HEK293 (cell line): Measurements from ENCODE around the gene ILKAP.
A peak's percentile ranks its signal among the peaks of the same experiment; 100 is the strongest.

Experiments
- CTCF ChIA-PET: fragments of 350-600 bp; formaldehyde crosslinking; extraction: SDS; loops from one replicate; lab custom pipeline; 2021; ENCODE audit warnings: antibody characterized with exemption; lab: Yijun Ruan, JAX
- POLR2A ChIA-PET: fragments of 300-600 bp; formaldehyde crosslinking; extraction: SDS; loops from one replicate; lab custom pipeline; 2020; ENCODE audit warnings: antibody characterized with exemption, inconsistent platforms; lab: Yijun Ruan, JAX
- H3K27ac ChIP-seq: fragments of 200-500 bp; sonication (Bioruptor generic); 2 replicates; pipeline ENCODE4 v1.5.1; 2014; ENCODE audit warnings: low read depth, low read length, control low read depth, inconsistent platforms; ENCODE audit errors: extremely low read depth
- H3K36me3 ChIP-seq, 2 experiments: fragments of 200-500 bp in 1 of 2; sonication (Bioruptor generic) in 1 of 2; 1 replicate in 1 of 2; 2 replicates in 1 of 2; pipeline ENCODE4 v1.5.1; 2014 to 2017; ENCODE audit warnings: inconsistent platforms in 2 of 2, low read length in 2 of 2; ENCODE audit not compliant: control insufficient read depth in 2 of 2, insufficient read depth in 1 of 2
- H3K4me1 ChIP-seq: fragments of 200-500 bp; sonication (Bioruptor generic); 2 replicates; pipeline ENCODE4 v1.5.1; 2014; ENCODE audit warnings: mild to moderate bottlenecking, low read length, inconsistent platforms; ENCODE audit not compliant: control insufficient read depth, insufficient read depth
- H3K4me3 ChIP-seq: 2 replicates; pipeline ENCODE4 v1.5.1; 2011; ENCODE audit warnings: low read depth, mild to moderate bottlenecking, control low read depth, low read length, moderate library complexity
- H3K9me3 ChIP-seq: fragments of 200-500 bp; sonication (Bioruptor generic); 2 replicates; pipeline ENCODE4 v1.5.1; 2014; ENCODE audit warnings: low read depth, low read length, inconsistent platforms; ENCODE audit not compliant: control insufficient read depth, insufficient read depth
- EGR2 ChIP-seq: fragments of 450-650 bp; formaldehyde crosslinking; IDR thresholded peaks from 2 replicates; pipeline ENCODE4 v1.5.1; 2016; ENCODE audit warnings: low read depth, missing biosample characterization, missing genetic modification characterization
- KLF8 ChIP-seq: fragments of 450-650 bp; formaldehyde crosslinking; IDR thresholded peaks from 2 replicates; pipeline ENCODE4 v1.5.1; 2016; ENCODE audit warnings: missing biosample characterization, missing genetic modification characterization
- OVOL3 ChIP-seq: fragments of 450-650 bp; formaldehyde crosslinking; IDR thresholded peaks from 2 replicates; pipeline ENCODE4 v1.5.1; 2016; ENCODE audit warnings: missing biosample characterization, missing genetic modification characterization
- SP2 ChIP-seq: fragments of 450-650 bp; formaldehyde crosslinking; IDR thresholded peaks from 2 replicates; pipeline ENCODE4 v1.5.1; 2016; ENCODE audit warnings: missing biosample characterization, missing genetic modification characterization
- WT1 ChIP-seq: fragments of 450-650 bp; formaldehyde crosslinking; IDR thresholded peaks from 2 replicates; pipeline ENCODE4 v1.5.1; 2016; ENCODE audit warnings: missing biosample characterization, missing genetic modification characterization
- ZBTB17 ChIP-seq: fragments of 450-650 bp; formaldehyde crosslinking; IDR thresholded peaks from 2 replicates; pipeline ENCODE4 v1.5.1; 2016; ENCODE audit warnings: missing biosample characterization, missing genetic modification characterization
- ZBTB48 ChIP-seq: fragments of 450-650 bp; formaldehyde crosslinking; IDR thresholded peaks from 2 replicates; pipeline ENCODE4 v1.5.1; 2016; ENCODE audit warnings: missing biosample characterization, missing genetic modification characterization
- ZEB2 ChIP-seq: fragments of 450-650 bp; formaldehyde crosslinking; IDR thresholded peaks from 2 replicates; pipeline ENCODE4 v1.5.1; 2016; ENCODE audit warnings: missing biosample characterization, missing genetic modification characterization
- ZNF174 ChIP-seq: fragments of 450-650 bp; formaldehyde crosslinking; IDR thresholded peaks from 2 replicates; pipeline ENCODE4 v1.5.0; 2017; ENCODE audit warnings: missing biosample characterization, mild to moderate bottlenecking, missing genetic modification characterization
- ZNF23 ChIP-seq: fragments of 450-650 bp; formaldehyde crosslinking; IDR thresholded peaks from 2 replicates; pipeline ENCODE4 v1.5.1; 2016; ENCODE audit warnings: missing biosample characterization, missing genetic modification characterization, borderline replicate concordance
- ZNF341 ChIP-seq: fragments of 450-650 bp; formaldehyde crosslinking; IDR thresholded peaks from 2 replicates; pipeline ENCODE4; 2016; ENCODE audit warnings: low read depth, missing biosample characterization, missing genetic modification characterization
- ZNF416 ChIP-seq: fragments of 450-650 bp; formaldehyde crosslinking; IDR thresholded peaks from 2 replicates; pipeline ENCODE4 v1.5.1; 2016; ENCODE audit warnings: missing biosample characterization, missing genetic modification characterization
- ZNF600 ChIP-seq: fragments of 450-650 bp; formaldehyde crosslinking; IDR thresholded peaks from 2 replicates; pipeline ENCODE4 v1.5.1; 2016; ENCODE audit warnings: missing biosample characterization, missing genetic modification characterization
- ZNF610 ChIP-seq: fragments of 450-650 bp; formaldehyde crosslinking; IDR thresholded peaks from 2 replicates; pipeline ENCODE4 v1.5.1; 2016; ENCODE audit warnings: missing biosample characterization, missing genetic modification characterization, borderline replicate concordance
- ZNF629 ChIP-seq: fragments of 450-650 bp; formaldehyde crosslinking; IDR thresholded peaks from 2 replicates; pipeline ENCODE4 v1.5.1; 2017; ENCODE audit warnings: missing biosample characterization, missing genetic modification characterization
- ZNF654 ChIP-seq: fragments of 450-650 bp; formaldehyde crosslinking; IDR thresholded peaks from 2 replicates; pipeline ENCODE4 v1.5.1; 2016; ENCODE audit warnings: low read depth, missing biosample characterization, missing genetic modification characterization
- ZNF664 ChIP-seq: fragments of 450-650 bp; formaldehyde crosslinking; IDR thresholded peaks from 2 replicates; pipeline ENCODE4 v1.5.1; 2016; ENCODE audit warnings: missing biosample characterization, missing genetic modification characterization
- TF ChIP-seq, protein P1 (sequence below): fragments of 450-650 bp; IDR thresholded peaks from 2 replicates; pipeline ENCODE4 v1.5.1; 2018; ENCODE audit warnings: missing biosample characterization, mild to moderate bottlenecking, missing genetic modification characterization
- TF ChIP-seq, protein P2 (sequence below): fragments of 450-650 bp; formaldehyde crosslinking; IDR thresholded peaks from 2 replicates; pipeline ENCODE4 v1.5.1; 2016; ENCODE audit warnings: missing biosample characterization, missing genetic modification characterization
- TF ChIP-seq, protein P3 (sequence below): fragments of 450-650 bp; formaldehyde crosslinking; IDR thresholded peaks from 2 replicates; pipeline ENCODE4 v1.5.1; 2016; ENCODE audit warnings: missing biosample characterization, missing genetic modification characterization
- TF ChIP-seq, protein P4 (sequence below): fragments of 450-650 bp; formaldehyde crosslinking; IDR thresholded peaks from 2 replicates; pipeline ENCODE4 v1.5.1; 2016; ENCODE audit warnings: missing biosample characterization, missing genetic modification characterization
- TF ChIP-seq, protein P5 (sequence below): fragments of 450-650 bp; formaldehyde crosslinking; IDR thresholded peaks from 2 replicates; pipeline ENCODE4 v1.5.1; 2016; ENCODE audit warnings: missing biosample characterization, missing genetic modification characterization
- TF ChIP-seq, protein P6 (sequence below): fragments of 450-650 bp; formaldehyde crosslinking; conservative IDR thresholded peaks from 2 replicates; pipeline ENCODE4 v1.5.1; 2016; ENCODE audit warnings: low read depth, missing biosample characterization, missing genetic modification characterization
- TF ChIP-seq, protein P7 (sequence below): fragments of 450-650 bp; formaldehyde crosslinking; IDR thresholded peaks from 2 replicates; pipeline ENCODE4 v1.5.1; 2016; ENCODE audit warnings: missing biosample characterization, missing genetic modification characterization, borderline replicate concordance

The ILKAP gene

DNA sequence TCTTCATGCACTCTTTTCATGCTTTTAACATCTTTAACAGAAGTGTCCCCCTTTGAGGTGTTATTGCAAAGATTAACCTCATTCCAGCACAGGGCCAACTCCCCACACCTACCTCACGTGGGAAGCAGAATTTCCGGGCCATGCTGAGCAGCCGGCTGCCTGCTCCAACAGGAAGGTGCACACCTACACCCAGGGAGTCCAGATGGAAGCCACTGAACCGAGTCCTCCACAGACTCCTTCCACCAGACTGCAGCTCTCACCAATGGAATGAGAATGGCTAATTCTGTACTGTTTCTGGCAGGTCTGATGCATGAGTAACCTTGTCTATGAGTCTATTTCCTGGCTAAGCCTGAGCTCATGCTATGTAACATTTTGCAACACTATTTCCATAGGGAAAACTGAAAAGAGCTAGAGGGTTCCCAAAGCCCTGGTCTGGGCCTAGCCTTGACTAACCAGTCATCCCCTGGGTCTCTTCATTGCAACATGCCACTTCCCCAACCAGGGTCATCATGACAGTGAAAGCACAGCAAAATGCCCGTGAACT lies 33.7 kb downstream of the ILKAP start (continued):
- TF ChIP-seq, protein P1, sequence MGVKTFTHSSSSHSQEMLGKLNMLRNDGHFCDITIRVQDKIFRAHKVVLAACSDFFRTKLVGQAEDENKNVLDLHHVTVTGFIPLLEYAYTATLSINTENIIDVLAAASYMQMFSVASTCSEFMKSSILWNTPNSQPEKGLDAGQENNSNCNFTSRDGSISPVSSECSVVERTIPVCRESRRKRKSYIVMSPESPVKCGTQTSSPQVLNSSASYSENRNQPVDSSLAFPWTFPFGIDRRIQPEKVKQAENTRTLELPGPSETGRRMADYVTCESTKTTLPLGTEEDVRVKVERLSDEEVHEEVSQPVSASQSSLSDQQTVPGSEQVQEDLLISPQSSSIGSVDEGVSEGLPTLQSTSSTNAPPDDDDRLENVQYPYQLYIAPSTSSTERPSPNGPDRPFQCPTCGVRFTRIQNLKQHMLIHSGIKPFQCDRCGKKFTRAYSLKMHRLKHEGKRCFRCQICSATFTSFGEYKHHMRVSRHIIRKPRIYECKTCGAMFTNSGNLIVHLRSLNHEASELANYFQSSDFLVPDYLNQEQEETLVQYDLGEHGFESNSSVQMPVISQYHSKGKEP (tag by site-specific recombination), result peak; percentile 12; the same call in 1 of the 2 replicates
- 0 out of 2 replicates have a peak, but pooled peaks have one; percentile 42 for TF ChIP-seq ZEB2 (tag by site-specific recombination)
- TF ChIP-seq KLF8 (tag by site-specific recombination), result 0 out of 2 replicates have a peak, but pooled peaks have one; percentile 8
- no peak for TF ChIP-seq ZNF174 (tag by site-specific recombination)
- peak; percentile 68; the same call in 1 of the 2 replicates for TF ChIP-seq ZNF629 (tag by site-specific recombination)
- TF ChIP-seq, protein P2, sequence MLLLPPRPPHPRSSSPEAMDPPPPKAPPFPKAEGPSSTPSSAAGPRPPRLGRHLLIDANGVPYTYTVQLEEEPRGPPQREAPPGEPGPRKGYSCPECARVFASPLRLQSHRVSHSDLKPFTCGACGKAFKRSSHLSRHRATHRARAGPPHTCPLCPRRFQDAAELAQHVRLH, result peak; percentile 77; the same call in 1 of the 2 replicates
- no peak for TF ChIP-seq ZNF23 (tag by site-specific recombination)
- TF ChIP-seq SP2 (tag by site-specific recombination), result peak; percentile 28; the same call in 1 of the 2 replicates
- TF ChIP-seq WT1 (tag by site-specific recombination), result 0 out of 2 replicates have a peak, but pooled peaks have one; percentile 38
- peak; percentile 89 for TF ChIP-seq ZNF600 (tag by site-specific recombination)
- 0 out of 2 replicates have a peak, but pooled peaks have one; percentile 6 for TF ChIP-seq ZNF610
- TF ChIP-seq, protein P3, sequence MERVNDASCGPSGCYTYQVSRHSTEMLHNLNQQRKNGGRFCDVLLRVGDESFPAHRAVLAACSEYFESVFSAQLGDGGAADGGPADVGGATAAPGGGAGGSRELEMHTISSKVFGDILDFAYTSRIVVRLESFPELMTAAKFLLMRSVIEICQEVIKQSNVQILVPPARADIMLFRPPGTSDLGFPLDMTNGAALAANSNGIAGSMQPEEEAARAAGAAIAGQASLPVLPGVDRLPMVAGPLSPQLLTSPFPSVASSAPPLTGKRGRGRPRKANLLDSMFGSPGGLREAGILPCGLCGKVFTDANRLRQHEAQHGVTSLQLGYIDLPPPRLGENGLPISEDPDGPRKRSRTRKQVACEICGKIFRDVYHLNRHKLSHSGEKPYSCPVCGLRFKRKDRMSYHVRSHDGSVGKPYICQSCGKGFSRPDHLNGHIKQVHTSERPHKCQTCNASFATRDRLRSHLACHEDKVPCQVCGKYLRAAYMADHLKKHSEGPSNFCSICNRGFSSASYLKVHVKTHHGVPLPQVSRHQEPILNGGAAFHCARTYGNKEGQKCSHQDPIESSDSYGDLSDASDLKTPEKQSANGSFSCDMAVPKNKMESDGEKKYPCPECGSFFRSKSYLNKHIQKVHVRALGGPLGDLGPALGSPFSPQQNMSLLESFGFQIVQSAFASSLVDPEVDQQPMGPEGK, result peak; percentile 40; the same call in 1 of the 2 replicates
- TF ChIP-seq, protein P4, sequence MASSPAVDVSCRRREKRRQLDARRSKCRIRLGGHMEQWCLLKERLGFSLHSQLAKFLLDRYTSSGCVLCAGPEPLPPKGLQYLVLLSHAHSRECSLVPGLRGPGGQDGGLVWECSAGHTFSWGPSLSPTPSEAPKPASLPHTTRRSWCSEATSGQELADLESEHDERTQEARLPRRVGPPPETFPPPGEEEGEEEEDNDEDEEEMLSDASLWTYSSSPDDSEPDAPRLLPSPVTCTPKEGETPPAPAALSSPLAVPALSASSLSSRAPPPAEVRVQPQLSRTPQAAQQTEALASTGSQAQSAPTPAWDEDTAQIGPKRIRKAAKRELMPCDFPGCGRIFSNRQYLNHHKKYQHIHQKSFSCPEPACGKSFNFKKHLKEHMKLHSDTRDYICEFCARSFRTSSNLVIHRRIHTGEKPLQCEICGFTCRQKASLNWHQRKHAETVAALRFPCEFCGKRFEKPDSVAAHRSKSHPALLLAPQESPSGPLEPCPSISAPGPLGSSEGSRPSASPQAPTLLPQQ (tag by site-specific recombination), result no peak
- peak; percentile 62 for TF ChIP-seq EGR2 (tag by site-specific recombination)
- peak; percentile 88 for TF ChIP-seq ZBTB17
- TF ChIP-seq OVOL3 (tag by site-specific recombination), result no peak

DNA sequence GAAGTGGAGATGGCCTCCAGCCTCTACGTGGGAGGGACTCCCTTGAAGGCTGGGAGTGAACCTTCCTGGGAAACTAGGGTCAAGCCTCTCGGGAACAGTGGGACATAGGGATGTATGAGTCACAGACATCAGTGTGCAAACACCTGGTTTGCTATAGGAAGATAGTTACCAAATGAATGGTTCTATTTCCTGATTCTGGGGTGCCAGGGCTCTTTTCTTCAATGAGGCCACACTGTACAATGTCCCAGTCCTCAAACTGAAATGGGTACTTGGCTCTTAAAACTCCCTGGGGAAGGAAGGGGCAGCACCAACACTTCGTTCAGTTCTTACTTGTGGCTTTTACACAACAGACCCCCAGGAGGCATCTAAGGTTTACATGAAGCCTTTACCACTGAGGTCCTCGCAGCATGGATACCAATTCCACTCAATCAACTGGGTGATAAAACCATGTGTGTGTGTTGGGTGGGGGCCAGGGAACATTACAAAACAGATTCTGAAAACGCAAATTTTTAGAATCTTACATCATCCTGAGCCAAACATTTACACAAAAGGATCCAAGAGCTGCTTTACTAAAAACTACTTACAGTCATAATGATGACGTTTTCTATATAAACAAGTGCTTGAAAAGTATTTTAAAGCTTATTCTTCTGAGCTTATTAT lies 34.3 kb downstream of the ILKAP start:
- POLR2A ChIA-PET, result interaction anchor here (0.6 to 1.0 kb wide), 2 partner anchors 22 to 34 kb away, joined by 5 to 15 read pairs; partner anchors contain the start of gene ILKAP
- Histone ChIP-seq H3K36me3 (peaks cover 3 to 83% of the 10 kb centered on the region in 2 experiments; a peak in 2 of 3 replicates), H3K4me1 (0 out of 2 replicates have a peak, but pooled peaks cover 8% of the 10 kb centered on the region), H3K4me3 (no peak overlapping the region), H3K9me3 (no peaks in the 10 kb centered on the region), H3K27ac (peak overlapping the region; percentile 72)
- CTCF ChIA-PET, result interaction anchor here (1.3 kb wide), 1 partner anchor 9 kb away, joined by 3 read pairs; no protein-coding TSS in a partner anchor
- TF ChIP-seq, protein P5, sequence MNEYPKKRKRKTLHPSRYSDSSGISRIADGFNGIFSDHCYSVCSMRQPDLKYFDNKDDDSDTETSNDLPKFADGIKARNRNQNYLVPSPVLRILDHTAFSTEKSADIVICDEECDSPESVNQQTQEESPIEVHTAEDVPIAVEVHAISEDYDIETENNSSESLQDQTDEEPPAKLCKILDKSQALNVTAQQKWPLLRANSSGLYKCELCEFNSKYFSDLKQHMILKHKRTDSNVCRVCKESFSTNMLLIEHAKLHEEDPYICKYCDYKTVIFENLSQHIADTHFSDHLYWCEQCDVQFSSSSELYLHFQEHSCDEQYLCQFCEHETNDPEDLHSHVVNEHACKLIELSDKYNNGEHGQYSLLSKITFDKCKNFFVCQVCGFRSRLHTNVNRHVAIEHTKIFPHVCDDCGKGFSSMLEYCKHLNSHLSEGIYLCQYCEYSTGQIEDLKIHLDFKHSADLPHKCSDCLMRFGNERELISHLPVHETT, result no peak
- TF ChIP-seq ZNF416 (tag by site-specific recombination), result no peak
- TF ChIP-seq ZNF654 (tag by site-specific recombination), result no peak
- 0 out of 2 replicates have a peak, but pooled peaks have one; percentile 9 for TF ChIP-seq ZNF341 (tag by site-specific recombination)
- TF ChIP-seq, protein P6, sequence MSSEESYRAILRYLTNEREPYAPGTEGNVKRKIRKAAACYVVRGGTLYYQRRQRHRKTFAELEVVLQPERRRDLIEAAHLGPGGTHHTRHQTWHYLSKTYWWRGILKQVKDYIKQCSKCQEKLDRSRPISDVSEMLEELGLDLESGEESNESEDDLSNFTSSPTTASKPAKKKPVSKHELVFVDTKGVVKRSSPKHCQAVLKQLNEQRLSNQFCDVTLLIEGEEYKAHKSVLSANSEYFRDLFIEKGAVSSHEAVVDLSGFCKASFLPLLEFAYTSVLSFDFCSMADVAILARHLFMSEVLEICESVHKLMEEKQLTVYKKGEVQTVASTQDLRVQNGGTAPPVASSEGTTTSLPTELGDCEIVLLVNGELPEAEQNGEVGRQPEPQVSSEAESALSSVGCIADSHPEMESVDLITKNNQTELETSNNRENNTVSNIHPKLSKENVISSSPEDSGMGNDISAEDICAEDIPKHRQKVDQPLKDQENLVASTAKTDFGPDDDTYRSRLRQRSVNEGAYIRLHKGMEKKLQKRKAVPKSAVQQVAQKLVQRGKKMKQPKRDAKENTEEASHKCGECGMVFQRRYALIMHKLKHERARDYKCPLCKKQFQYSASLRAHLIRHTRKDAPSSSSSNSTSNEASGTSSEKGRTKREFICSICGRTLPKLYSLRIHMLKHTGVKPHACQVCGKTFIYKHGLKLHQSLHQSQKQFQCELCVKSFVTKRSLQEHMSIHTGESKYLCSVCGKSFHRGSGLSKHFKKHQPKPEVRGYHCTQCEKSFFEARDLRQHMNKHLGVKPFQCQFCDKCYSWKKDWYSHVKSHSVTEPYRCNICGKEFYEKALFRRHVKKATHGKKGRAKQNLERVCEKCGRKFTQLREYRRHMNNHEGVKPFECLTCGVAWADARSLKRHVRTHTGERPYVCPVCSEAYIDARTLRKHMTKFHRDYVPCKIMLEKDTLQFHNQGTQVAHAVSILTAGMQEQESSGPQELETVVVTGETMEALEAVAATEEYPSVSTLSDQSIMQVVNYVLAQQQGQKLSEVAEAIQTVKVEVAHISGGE (tag by site-specific recombination), result no peak
- 0 out of 2 replicates have a peak, but pooled peaks have one; percentile 17 for TF ChIP-seq ZBTB48 (tag by site-specific recombination)
- no peak for TF ChIP-seq ZNF664 (tag by site-specific recombination)
- TF ChIP-seq, protein P7, sequence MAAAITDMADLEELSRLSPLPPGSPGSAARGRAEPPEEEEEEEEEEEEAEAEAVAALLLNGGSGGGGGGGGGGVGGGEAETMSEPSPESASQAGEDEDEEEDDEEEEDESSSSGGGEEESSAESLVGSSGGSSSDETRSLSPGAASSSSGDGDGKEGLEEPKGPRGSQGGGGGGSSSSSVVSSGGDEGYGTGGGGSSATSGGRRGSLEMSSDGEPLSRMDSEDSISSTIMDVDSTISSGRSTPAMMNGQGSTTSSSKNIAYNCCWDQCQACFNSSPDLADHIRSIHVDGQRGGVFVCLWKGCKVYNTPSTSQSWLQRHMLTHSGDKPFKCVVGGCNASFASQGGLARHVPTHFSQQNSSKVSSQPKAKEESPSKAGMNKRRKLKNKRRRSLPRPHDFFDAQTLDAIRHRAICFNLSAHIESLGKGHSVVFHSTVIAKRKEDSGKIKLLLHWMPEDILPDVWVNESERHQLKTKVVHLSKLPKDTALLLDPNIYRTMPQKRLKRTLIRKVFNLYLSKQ (tag by site-specific recombination), result no peak
